Panc1 (cell line): ENCODE measurements around the gene RPA3. TPM values are rescaled to one million over a fixed set of nuclear protein-coding genes. Genes with fewer than 3 reads are reported as not detected.

Experiments
- ATAC-seq: fragments of 200-7000 bp; cut with Tn5 transposase; 2 replicates; pipeline ENCODE4 v1.9.1; 2020; ENCODE audit warnings: mild to moderate bottlenecking, moderate library complexity
- BruUV-seq: library from RNA; stranded (reverse); fragments of 400-500 nt; replicated peaks from 2 replicates; lab custom pipeline; 2021; lab: Mats Ljungman, UMichigan
- CTCF ChIA-PET: fragments of 300-600 bp; sonication (Branson Sonifier 250); formaldehyde crosslinking; loops from one replicate; lab custom pipeline; 2022; ENCODE audit warnings: antibody characterized with exemption; lab: Charles Lee
- POLR2A ChIA-PET: fragments of 300-600 bp; sonication (Branson Sonifier 250); formaldehyde crosslinking; loops from one replicate; lab custom pipeline; 2022; ENCODE audit warnings: antibody characterized with exemption; lab: Charles Lee
- DNase-seq: peaks from one replicate; pipeline ENCODE4 v3.0.0-alpha.2; 2010; ENCODE audit warnings: low read depth, low spot score
- H3K27ac ChIP-seq: 2 replicates; pipeline ENCODE4 v1.5.1; 2011; ENCODE audit warnings: mild to moderate bottlenecking, low read length, inconsistent platforms
- H3K27me3 ChIP-seq: fragments of 200-500 bp; sonication (Bioruptor generic); 2 replicates; pipeline ENCODE4 v1.6.0; 2014; ENCODE audit warnings: low read length, inconsistent platforms; ENCODE audit not compliant: control insufficient read depth, insufficient read depth
- H3K36me3 ChIP-seq: fragments of 200-500 bp; sonication (Bioruptor generic); 2 replicates; pipeline ENCODE4 v1.5.1; 2014; ENCODE audit warnings: inconsistent platforms, mild to moderate bottlenecking, low read length, moderate library complexity; ENCODE audit not compliant: control insufficient read depth, insufficient read depth
- H3K4me1 ChIP-seq: 2 replicates; pipeline ENCODE4 v1.5.1; 2011; ENCODE audit warnings: inconsistent platforms, mild to moderate bottlenecking, low read length, moderate library complexity; ENCODE audit not compliant: control insufficient read depth, insufficient read depth
- H3K4me3 ChIP-seq, 2 experiments: 2 replicates each; pipeline ENCODE4 v1.5.1; 2011 to 2012; ENCODE audit warnings: low read depth in 2 of 2, low read length in 2 of 2, mild to moderate bottlenecking in 2 of 2, inconsistent platforms in 1 of 2, moderate library complexity in 1 of 2
- H3K9me3 ChIP-seq: fragments of 200-500 bp; sonication (Bioruptor generic); 2 replicates; pipeline ENCODE4 v1.5.1; 2014; ENCODE audit warnings: low read depth, mild to moderate bottlenecking, inconsistent platforms, low read length, moderate library complexity; ENCODE audit not compliant: control insufficient read depth, insufficient read depth
- CTCF ChIP-seq: fragments of 450-650 bp; IDR thresholded peaks from 2 replicates; pipeline ENCODE4 v1.5.1; 2017; ENCODE audit warnings: mild to moderate bottlenecking
- POLR2AphosphoS5 ChIP-seq: IDR thresholded peaks from 2 replicates; pipeline ENCODE4 v1.6.1; 2012; ENCODE audit warnings: mild to moderate bottlenecking, low read depth, low read length, moderate library complexity
- REST ChIP-seq, 2 experiments: IDR thresholded peaks; 2 replicates each; pipeline ENCODE4 v1.6.1; 2011 to 2012; ENCODE audit warnings: low read depth in 2 of 2, control low read depth in 1 of 2, low read length in 1 of 2, mild to moderate bottlenecking in 1 of 2, moderate library complexity in 1 of 2; ENCODE audit not compliant: insufficient read depth in 1 of 2
- SIN3A ChIP-seq: IDR thresholded peaks from 2 replicates; pipeline ENCODE4 v1.6.1; 2012; ENCODE audit warnings: low read depth, mild to moderate bottlenecking, low read length, moderate library complexity, borderline replicate concordance; ENCODE audit not compliant: insufficient read depth
- TCF7L2 ChIP-seq: IDR thresholded peaks from 2 replicates; pipeline ENCODE4 v1.6.1; 2011; ENCODE audit warnings: mild to moderate bottlenecking, low read depth, low read length, inconsistent platforms
- in situ Hi-C: cut with HindIII; loops from 2 replicates; pipeline ENCODE4 v1.10.0; 2016; ENCODE audit warnings: low sequenced_read_pairs, low pct_unique_long_range_greater_than_20kb
- intact Hi-C: fragments of 100-400 bp; cut with micrococcal nuclease; formaldehyde crosslinking; loops from one replicate; pipeline ENCODE4 v1.10.0; 2022; ENCODE audit not compliant: unreplicated experiment
- total RNA-seq: library from RNA; stranded (reverse); gene quantifications from one replicate; pipeline ENCODE4 v1.2.1, GENCODE V29; 2021; ENCODE audit not compliant: unreplicated experiment

The RPA3 gene
- total RNA-seq, 1 experiment from 2014 or later: 93.5 TPM

GRCh38 chr7:7738622-7739021, 20.2 kb upstream of the RPA3 start:
- no peak overlapping the region for H3K4me3 ChIP-seq
- no peaks in the 10 kb centered on the region for H3K9me3 ChIP-seq
- peak overlapping the region; percentile 65; the same call in 1 of the 2 replicates for H3K27ac ChIP-seq
- peaks cover 33% of the 10 kb centered on the region for H3K4me1 ChIP-seq
- H3K36me3 ChIP-seq: no peaks in the 10 kb centered on the region
- intact Hi-C loops: no loop called here
- no peaks in the 10 kb centered on the region for H3K27me3 ChIP-seq
- no TSS peak for BruUV-seq
- ChIA-PET POLR2A (no interaction called here), CTCF (interaction anchor here (0.6 kb wide), 1 partner anchor 41 kb away, joined by 7 read pairs; no protein-coding TSS in a partner anchor)
- ATAC-seq (no peak), DNase-seq (no peak)
- in situ Hi-C loops: no loop called here
- no peak for TF ChIP-seq CTCF
- no peak for TF ChIP-seq POLR2AphosphoS5
- TF ChIP-seq SIN3A: no peak
- no peak for TF ChIP-seq TCF7L2
- no peak for TF ChIP-seq REST (IDR thresholded peaks at IDR 0.05; ENCODE audit: insufficient read depth in 1 of 2, low read depth in 2 of 2, low read length in 1 of 2)

- no TSS peak for BruUV-seq
- no peak overlapping the region for H3K4me3 ChIP-seq
- peak; percentile 58; the same call in 1 of the 2 replicates for ATAC-seq
- no peaks in the 10 kb centered on the region for H3K9me3 ChIP-seq
- TF ChIP-seq REST (IDR thresholded peaks at IDR 0.05; ENCODE audit: insufficient read depth in 1 of 2, low read depth in 2 of 2, low read length in 1 of 2): no peak
- TF ChIP-seq SIN3A: no peak
- TF ChIP-seq CTCF: no peak
- TF ChIP-seq POLR2AphosphoS5: no peak
- TF ChIP-seq TCF7L2: no peak
- CTCF ChIA-PET: interaction anchor here (0.6 kb wide), 1 partner anchor 42 kb away, joined by 7 read pairs; no protein-coding TSS in a partner anchor
- peak overlapping the region; percentile 65; the same call in 1 of the 2 replicates for H3K27ac ChIP-seq
- H3K36me3 ChIP-seq: no peaks in the 10 kb centered on the region
- intact Hi-C loops: no loop called here
- no peaks in the 10 kb centered on the region for H3K27me3 ChIP-seq
- peaks cover 37% of the 10 kb centered on the region for H3K4me1 ChIP-seq
- in situ Hi-C loops: no loop called here
- POLR2A ChIA-PET: interaction anchor here (0.7 kb wide), 1 partner anchor 34 kb away, joined by 5 read pairs; no protein-coding TSS in a partner anchor
- DNase-seq: no peak
Observed at GRCh38 chr7:7738177-7738576, 19.8 kb upstream of the RPA3 start.
